GM18907 (cell line): ENCODE data around the gene CDC16.

Experiments
- ATAC-seq: cut with Tn5 transposase; IDR thresholded peaks from one replicate; pipeline ENCODE4 v1.9.1; 2021; ENCODE audit warnings: mild to moderate bottlenecking, moderate library complexity; ENCODE audit not compliant: unreplicated experiment

The CDC16 gene

DNA sequence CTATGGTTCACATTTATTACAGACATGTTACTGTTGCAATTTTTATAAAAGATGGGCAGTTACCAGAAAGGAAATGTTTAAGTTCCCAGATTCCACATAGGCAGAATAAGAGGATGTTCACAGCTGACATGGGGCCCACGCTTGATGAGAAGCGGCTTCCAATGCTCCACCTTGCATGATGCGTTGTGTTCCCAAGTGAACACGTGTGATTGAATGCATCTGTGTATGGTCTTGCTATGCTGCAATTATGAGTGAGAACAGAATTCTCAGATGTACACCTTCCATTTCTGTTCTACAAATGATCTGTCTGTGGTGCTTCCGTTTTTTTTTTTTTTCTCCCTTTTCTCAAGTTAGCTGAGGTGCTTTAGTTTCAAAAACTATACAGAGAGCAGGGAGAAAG lies 62.2 kb downstream of the CDC16 start:
- no peak for ATAC-seq

DNA sequence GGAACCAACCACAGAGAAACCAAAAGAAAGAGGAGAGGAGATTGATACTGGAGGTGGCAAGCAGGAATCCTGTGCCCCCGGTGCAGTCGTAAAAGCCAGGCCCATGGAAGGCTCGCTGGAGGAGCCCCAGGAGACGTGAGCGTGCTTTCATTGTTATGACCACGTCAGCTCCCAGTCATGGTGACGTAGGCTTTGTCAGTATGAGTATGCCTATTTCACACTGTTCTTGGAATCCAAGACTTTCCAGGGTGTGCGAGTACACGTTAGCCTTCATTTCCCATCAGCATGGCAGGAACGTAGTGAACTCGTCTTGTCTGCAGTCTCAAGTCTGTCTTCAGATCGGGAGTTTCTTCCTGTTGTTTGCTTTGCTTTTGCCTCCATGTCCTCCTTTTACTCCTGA lies 64.2 kb downstream of the CDC16 start:
- no peak for ATAC-seq

GRCh38 chr13:114299604-114300305 lies 65.1 kb downstream of the CDC16 start:
- no peak for ATAC-seq

DNA sequence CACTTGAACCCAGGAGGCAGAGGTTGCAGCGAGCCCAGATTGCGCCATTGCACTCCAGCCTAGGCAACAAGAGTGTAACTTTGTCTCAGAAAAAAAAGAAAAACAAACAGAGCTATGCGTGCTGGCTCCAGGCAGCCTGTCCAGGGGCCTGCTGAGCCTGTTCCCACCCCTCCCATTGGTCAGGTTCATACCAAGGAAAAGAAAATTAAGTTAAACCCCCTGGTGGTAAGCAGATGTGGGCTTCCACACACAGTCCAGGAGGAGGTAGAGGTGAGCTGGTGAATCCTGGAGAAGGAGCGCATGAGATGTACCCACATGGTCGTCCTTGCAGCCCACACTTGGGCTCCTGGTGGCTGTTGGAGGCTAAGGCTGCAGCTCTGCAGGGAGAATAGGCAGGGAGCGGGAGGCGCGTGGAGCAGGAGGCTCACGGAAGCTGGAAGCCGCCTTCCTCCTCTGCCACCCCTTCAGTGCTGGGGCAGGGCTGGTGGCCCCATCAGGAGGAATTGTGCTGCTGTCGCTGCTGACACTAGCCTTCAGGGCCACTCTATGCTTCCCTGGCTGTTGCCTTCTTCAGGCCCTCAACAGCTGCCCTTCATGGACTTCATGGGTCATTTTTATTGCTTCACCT lies 69.1 kb downstream of the CDC16 start:
- ATAC-seq: no peak

GRCh38 chr13:114304346-114305034 lies 69.8 kb downstream of the CDC16 start:
- no peak for ATAC-seq

- no peak for ATAC-seq
These were observed 74.4 kb downstream of the CDC16 start for GRCh38 chr13:114309086-114309485.

- ATAC-seq: no peak
These were observed 75.2 kb downstream of the CDC16 start for GRCh38 chr13:114309806-114310410.

GRCh38 chr13:114310956-114311355 lies 76.3 kb downstream of the CDC16 start:
- ATAC-seq: no peak

GRCh38 chr13:114311387-114311786 lies 76.7 kb downstream of the CDC16 start:
- no peak for ATAC-seq

GRCh38 chr13:114311908-114312307 lies 77.2 kb downstream of the CDC16 start:
- no peak for ATAC-seq

DNA sequence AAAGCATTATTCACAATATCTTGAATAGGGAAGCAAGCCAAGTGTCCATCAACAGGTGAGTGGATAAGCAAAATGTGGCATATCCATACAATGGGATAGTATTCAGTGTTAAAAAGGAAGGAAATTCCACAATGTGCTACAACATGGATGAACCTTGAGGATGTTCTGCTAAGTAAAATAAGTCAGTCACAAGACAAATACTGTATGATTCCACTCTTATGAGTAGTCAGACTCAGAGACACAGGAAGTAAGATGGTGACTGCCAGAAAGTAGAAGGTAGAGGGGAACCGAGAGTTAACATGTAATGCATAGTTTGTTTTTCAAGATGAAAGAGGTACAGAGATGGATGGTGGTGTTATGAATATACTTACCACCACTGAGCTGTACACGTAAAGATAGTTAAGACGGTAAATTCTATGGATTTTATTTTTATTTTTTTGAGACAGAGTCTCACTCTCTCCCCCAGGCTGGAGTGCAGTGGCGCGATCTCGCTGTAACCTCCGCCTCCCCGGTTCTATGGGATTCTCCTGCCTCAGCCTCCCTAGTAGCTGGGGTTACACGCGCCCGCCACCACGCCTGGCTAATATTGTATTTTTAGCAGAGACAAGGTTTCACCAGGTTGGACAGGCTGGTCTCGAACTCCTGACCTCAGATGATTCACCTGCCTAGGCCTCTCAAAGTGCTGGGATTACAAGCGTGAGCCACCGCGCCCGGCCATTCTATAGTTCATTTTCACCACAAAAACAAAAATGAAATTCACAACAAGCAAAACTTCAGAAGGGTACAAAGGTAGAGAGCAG lies 78.6 kb downstream of the CDC16 start:
- peak; percentile 33 for ATAC-seq

GRCh38 chr13:114314074-114314912 lies 79.6 kb downstream of the CDC16 start, which contains the start of gene CHAMP1:
CHAMP1 (plus strand) TSS chr13:114314503; CDS start chr13:114323843, 9,340 bp downstream.
- ATAC-seq: peak; percentile 84

GRCh38 chr13:114315074-114315785 lies 80.5 kb downstream of the CDC16 start:
- ATAC-seq: peak; percentile 17

GRCh38 chr13:114318624-114319023 lies 83.9 kb downstream of the CDC16 start:
- no peak for ATAC-seq

GRCh38 chr13:114319441-114319913 lies 84.8 kb downstream of the CDC16 start:
- no peak for ATAC-seq

- no peak for ATAC-seq
These were observed 85.4 kb downstream of the CDC16 start for GRCh38 chr13:114320065-114320464.

DNA sequence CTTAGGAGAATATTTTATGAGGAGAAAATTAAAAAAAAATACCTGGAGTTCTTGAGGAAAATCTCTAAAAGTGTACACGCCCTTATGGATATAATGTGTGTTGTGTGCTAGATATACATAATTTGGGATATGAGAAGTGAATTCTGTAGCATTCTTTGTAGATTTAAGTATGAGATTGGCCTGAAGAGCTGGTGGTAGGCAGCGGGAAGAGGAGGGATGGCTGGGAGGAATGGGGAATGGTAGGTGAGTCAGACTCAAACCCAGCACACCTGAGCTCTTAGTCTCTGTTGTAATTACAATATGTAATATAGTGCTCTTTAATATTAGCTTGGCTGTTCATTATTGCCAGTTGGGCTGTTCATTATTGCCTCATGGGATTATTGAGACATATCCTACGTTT lies 86.6 kb downstream of the CDC16 start:
- no peak for ATAC-seq
